ENCODE data around the gene RNF121.

The RNF121 gene

DNA sequence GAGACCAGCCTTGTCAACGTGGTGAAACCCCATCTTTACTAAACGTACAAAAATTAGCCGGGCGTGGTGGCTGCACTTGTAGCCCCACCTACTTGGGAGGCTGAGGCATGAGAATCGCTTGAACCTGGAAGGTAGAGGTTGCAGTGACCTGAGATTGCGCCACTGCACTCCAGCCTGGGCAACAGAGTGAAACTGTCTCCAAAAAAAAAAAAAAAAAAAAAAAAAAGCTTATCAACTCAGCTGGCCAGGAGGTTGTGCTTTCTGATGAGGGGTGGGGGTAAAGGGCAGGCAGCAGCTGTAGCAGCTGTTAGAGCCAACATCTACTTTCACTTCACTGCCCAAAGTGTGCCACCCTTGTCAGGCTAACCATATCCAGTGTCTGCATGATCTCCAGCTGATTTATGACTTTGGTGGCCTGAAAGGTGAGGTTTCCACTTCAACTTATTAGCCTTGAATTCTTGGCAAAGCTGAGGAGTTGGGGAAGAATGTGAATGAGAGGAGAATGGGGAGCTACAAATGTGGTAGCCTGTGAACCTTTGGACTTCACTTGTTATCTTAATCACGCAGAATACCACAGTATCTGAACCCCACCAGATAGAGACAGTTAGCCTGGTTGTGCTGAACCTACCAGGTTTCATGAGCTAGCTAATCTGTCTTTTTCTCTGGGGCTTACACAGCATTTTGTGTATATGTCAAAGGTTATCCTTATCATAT, 19.6 kb downstream of the RNF121 start:
- H3K36me3 ChIP-seq (ENCODE audit: control insufficient read depth, low read length): no peaks in the 10 kb centered on the region
- H3K4me2 ChIP-seq (ENCODE audit: low read length): no peak overlapping the region
- no peaks in the 10 kb centered on the region for H3K27me3 ChIP-seq (ENCODE audit: control insufficient read depth, low read length)
- no peak overlapping the region for H3K4me3 ChIP-seq (ENCODE audit: low read length)
- peaks cover 2% of the 10 kb centered on the region; the same call in 1 of the 2 replicates for H4K20me1 ChIP-seq (ENCODE audit: control insufficient read depth, insufficient read depth, low read depth, low read length)
- H3K4me1 ChIP-seq (ENCODE audit: control insufficient read depth, low read length): peaks cover 27% of the 10 kb centered on the region
- TF ChIP-seq, protein P1, sequence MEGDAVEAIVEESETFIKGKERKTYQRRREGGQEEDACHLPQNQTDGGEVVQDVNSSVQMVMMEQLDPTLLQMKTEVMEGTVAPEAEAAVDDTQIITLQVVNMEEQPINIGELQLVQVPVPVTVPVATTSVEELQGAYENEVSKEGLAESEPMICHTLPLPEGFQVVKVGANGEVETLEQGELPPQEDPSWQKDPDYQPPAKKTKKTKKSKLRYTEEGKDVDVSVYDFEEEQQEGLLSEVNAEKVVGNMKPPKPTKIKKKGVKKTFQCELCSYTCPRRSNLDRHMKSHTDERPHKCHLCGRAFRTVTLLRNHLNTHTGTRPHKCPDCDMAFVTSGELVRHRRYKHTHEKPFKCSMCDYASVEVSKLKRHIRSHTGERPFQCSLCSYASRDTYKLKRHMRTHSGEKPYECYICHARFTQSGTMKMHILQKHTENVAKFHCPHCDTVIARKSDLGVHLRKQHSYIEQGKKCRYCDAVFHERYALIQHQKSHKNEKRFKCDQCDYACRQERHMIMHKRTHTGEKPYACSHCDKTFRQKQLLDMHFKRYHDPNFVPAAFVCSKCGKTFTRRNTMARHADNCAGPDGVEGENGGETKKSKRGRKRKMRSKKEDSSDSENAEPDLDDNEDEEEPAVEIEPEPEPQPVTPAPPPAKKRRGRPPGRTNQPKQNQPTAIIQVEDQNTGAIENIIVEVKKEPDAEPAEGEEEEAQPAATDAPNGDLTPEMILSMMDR (IDR thresholded peaks at IDR 0.05; ENCODE audit: low read depth, low read length, poor library complexity, severe bottlenecking): no peak
- TF ChIP-seq EZH2phosphoT487 (IDR thresholded peaks at IDR 0.05; ENCODE audit: borderline replicate concordance, low read length): no peak
- H3K79me2 ChIP-seq (ENCODE audit: control insufficient read depth, low read length): peaks cover 46% of the 10 kb centered on the region
- H3K27ac ChIP-seq (ENCODE audit: low read depth, low read length): no peak overlapping the region
- no peaks in the 10 kb centered on the region for H3F3A ChIP-seq (ENCODE audit: control insufficient read depth, insufficient read depth)
- H3K9me3 ChIP-seq (ENCODE audit: control insufficient read depth, insufficient read depth, low read length): no peaks in the 10 kb centered on the region
- no peaks in the 10 kb centered on the region for H3K9me2 ChIP-seq (replicated peaks; ENCODE audit: control insufficient read depth, low read length)

DNA sequence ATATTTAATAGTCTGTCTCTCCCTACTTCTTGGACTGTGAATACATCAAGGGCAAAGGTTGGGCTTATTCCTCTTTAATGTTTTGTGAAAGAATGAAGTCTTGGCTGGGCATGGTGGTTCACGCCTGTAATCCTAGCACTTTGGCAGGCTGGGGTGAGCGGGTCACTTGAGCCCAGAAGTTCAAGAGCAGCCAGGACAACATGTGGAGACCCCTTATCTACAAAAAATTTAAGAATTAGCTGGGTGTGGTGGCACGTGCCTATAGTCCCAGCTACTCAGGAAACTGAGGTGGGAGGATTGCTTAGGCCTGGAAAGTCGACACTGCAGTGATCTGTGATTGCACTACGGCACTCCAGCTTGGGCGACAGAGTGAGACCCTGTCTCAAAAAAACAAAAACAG, 20.2 kb downstream of the RNF121 start:
- no peaks in the 10 kb centered on the region for H3K27me3 ChIP-seq (ENCODE audit: control insufficient read depth, low read length)
- no peak for TF ChIP-seq EZH2phosphoT487 (IDR thresholded peaks at IDR 0.05; ENCODE audit: borderline replicate concordance, low read length)
- TF ChIP-seq, protein P1 (IDR thresholded peaks at IDR 0.05; ENCODE audit: low read depth, low read length, poor library complexity, severe bottlenecking): no peak
- no peaks in the 10 kb centered on the region for H3K9me3 ChIP-seq (ENCODE audit: control insufficient read depth, insufficient read depth, low read length)
- no peak overlapping the region for H3K4me2 ChIP-seq (ENCODE audit: low read length)
- no peak overlapping the region for H3K27ac ChIP-seq (ENCODE audit: low read depth, low read length)
- H4K20me1 ChIP-seq (ENCODE audit: control insufficient read depth, insufficient read depth, low read depth, low read length): peaks cover under 1% of the 10 kb centered on the region
- no peak overlapping the region for H3K4me3 ChIP-seq (ENCODE audit: low read length)
- H3K9me2 ChIP-seq (replicated peaks; ENCODE audit: control insufficient read depth, low read length): no peaks in the 10 kb centered on the region
- peaks cover 45% of the 10 kb centered on the region for H3K79me2 ChIP-seq (ENCODE audit: control insufficient read depth, low read length)
- peaks cover 22% of the 10 kb centered on the region for H3K4me1 ChIP-seq (ENCODE audit: control insufficient read depth, low read length)
- no peaks in the 10 kb centered on the region for H3K36me3 ChIP-seq (ENCODE audit: control insufficient read depth, low read length)
- no peaks in the 10 kb centered on the region for H3F3A ChIP-seq (ENCODE audit: control insufficient read depth, insufficient read depth)

DNA sequence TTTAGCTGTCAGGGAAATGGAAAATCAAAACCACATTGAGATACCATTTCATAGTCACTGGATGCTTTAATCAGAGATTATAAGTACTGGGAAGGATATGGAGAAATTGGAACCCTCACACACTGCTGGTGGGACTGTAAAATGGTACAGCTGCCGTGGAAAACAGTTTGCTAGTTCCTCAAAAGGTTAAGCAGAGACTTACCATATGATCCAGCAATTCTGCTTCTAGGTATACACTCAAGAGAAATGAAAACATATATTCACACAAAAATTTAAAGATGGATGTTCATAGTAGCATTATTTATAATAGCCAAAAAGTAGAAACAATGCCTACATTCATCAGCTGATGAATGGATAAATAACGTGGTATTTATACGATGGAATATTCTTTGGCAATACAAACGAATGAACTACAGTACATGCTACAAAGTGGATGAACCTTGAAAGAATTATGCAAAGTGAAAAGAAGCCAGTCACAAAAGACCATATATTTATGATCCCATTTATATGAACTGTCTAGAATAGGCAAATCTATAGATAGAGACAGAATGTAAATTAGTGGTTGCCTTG, 23.0 kb downstream of the RNF121 start:
- Histone ChIP-seq H3K79me2 (ENCODE audit: control insufficient read depth, low read length) (peaks cover 45% of the 10 kb centered on the region), H3K4me1 (ENCODE audit: control insufficient read depth, low read length) (peaks cover 15% of the 10 kb centered on the region)

More for the DNA sequence above, 23.0 kb downstream of the RNF121 start:
- no peak overlapping the region for H3K27ac ChIP-seq (ENCODE audit: low read depth, low read length)
- 0 out of 2 replicates have a peak overlapping the region, but pooled peaks have one; percentile 9 for H3K4me3 ChIP-seq (ENCODE audit: low read length)
- peak overlapping the region; percentile 45 for H3K4me2 ChIP-seq (ENCODE audit: low read length)
- no peak for TF ChIP-seq EZH2phosphoT487 (IDR thresholded peaks at IDR 0.05; ENCODE audit: borderline replicate concordance, low read length)
- TF ChIP-seq, protein P1 (IDR thresholded peaks at IDR 0.05; ENCODE audit: low read depth, low read length, poor library complexity, severe bottlenecking): no peak
- no peaks in the 10 kb centered on the region for H3K9me3 ChIP-seq (ENCODE audit: control insufficient read depth, insufficient read depth, low read length)
- peaks cover 4% of the 10 kb centered on the region for H4K20me1 ChIP-seq (ENCODE audit: control insufficient read depth, insufficient read depth, low read depth, low read length)
- H3F3A ChIP-seq (ENCODE audit: control insufficient read depth, insufficient read depth): no peaks in the 10 kb centered on the region
- no peaks in the 10 kb centered on the region for H3K9me2 ChIP-seq (replicated peaks; ENCODE audit: control insufficient read depth, low read length)
- H3K27me3 ChIP-seq (ENCODE audit: control insufficient read depth, low read length): no peaks in the 10 kb centered on the region
- no peaks in the 10 kb centered on the region for H3K36me3 ChIP-seq (ENCODE audit: control insufficient read depth, low read length)

Data from DOHH2 (cell line).